Transverse colon (tissue), 4 donors: ENCODE results near the gene FCHSD1.

Experiments used
- EP300 ChIP-seq: sonication (generic); formaldehyde crosslinking; IDR thresholded peaks from one replicate; pipeline ENCODE4 v1.6.1; 2017; ENCODE audit warnings: antibody characterized with exemption, low read depth
- POLR2A ChIP-seq: fragments of 450-650 bp; IDR thresholded peaks from one replicate; pipeline ENCODE4 v1.6.1; 2016; ENCODE audit warnings: antibody characterized with exemption, mild to moderate bottlenecking, moderate library complexity
- POLR2AphosphoS5 ChIP-seq, 3 donors: sonication (generic); formaldehyde crosslinking; IDR thresholded peaks; one replicate each; pipeline ENCODE4 v1.6.1; 2016; ENCODE audit warnings: antibody characterized with exemption in 3 of 3
- TF ChIP-seq, protein P1 (sequence below), 5 experiments: fragments of 200-600 bp in 3 of 5; fragments of 450-650 bp in 2 of 5; sonication (generic) in 3 of 5; IDR thresholded peaks; 1 replicate in 2 of 5; 2 replicates in 3 of 5; pipeline ENCODE4 v1.5.1; 2016 to 2017; ENCODE audit warnings: antibody characterized with exemption in 5 of 5, inconsistent platforms in 3 of 5, mild to moderate bottlenecking in 2 of 5, moderate library complexity in 1 of 5

DNA sequence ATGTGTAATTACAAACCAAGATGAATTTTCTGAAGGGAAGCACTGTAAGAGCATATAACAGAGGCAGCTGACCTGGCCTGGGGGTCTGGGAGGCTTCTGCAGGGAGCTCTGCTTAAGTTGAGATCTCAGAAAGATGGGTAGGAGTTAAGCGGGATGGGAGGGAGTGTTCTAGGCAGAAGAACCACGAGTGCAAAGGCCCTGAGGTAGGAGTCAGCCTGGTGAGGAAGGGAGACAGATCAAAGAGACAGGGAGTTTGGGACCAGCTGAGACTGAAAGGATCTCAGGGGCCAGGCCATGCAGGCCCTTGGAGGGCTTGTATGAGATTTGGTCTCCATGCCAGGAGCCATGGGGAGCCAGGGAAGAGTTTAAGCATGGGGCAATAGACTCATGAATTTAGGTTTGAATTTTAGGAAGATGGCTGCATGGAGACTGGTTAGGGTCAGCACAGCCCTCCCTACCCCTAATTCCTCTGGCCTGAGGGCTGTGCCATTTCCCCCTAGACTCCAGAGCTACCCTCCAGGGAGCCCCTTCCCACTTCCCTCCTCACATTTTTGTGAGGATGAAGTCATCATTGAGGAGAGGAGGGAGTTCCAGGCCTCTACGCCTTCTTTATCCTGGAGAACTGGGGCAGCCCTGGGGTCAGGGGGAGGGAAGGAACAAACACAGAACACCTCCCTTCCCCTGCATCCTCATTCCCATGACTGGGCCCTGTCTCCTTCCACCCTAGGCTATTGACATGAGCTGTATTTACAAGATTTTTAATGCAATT lies 35.6 kb upstream of the FCHSD1 start:
- TF ChIP-seq POLR2AphosphoS5 (IDR thresholded peaks at IDR 0.05) (no peak), POLR2A (no peak), EP300 (no peak)
- TF ChIP-seq, protein P1, sequence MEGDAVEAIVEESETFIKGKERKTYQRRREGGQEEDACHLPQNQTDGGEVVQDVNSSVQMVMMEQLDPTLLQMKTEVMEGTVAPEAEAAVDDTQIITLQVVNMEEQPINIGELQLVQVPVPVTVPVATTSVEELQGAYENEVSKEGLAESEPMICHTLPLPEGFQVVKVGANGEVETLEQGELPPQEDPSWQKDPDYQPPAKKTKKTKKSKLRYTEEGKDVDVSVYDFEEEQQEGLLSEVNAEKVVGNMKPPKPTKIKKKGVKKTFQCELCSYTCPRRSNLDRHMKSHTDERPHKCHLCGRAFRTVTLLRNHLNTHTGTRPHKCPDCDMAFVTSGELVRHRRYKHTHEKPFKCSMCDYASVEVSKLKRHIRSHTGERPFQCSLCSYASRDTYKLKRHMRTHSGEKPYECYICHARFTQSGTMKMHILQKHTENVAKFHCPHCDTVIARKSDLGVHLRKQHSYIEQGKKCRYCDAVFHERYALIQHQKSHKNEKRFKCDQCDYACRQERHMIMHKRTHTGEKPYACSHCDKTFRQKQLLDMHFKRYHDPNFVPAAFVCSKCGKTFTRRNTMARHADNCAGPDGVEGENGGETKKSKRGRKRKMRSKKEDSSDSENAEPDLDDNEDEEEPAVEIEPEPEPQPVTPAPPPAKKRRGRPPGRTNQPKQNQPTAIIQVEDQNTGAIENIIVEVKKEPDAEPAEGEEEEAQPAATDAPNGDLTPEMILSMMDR (IDR thresholded peaks at IDR 0.05), result no peak
